GM18508 (cell line): ENCODE data around the gene ZSCAN21.
"Not testable (repeated sequence)": the region's sequence is repeated elsewhere in the genome, so short reads cannot be mapped to it uniquely, and the experiment has no call there.

Source experiments
- ATAC-seq: cut with Tn5 transposase; IDR thresholded peaks from one replicate; pipeline ENCODE4 v1.9.1; 2021; ENCODE audit warnings: moderate number of reproducible peaks; ENCODE audit not compliant: insufficient read depth, unreplicated experiment

ZSCAN21 gene

GRCh38 chr7:100049441-100050291 is at the start of gene ZSCAN21:
ZSCAN21 (plus strand) TSS chr7:100049774; CDS start chr7:100057007, 7,233 bp downstream.
- no peak for ATAC-seq

- no peak for ATAC-seq
These were observed 49.3 kb upstream of the ZSCAN21 start for GRCh38 chr7:100000239-100000638.

- ATAC-seq, result no peak
These were observed 45.6 kb upstream of the ZSCAN21 start for GRCh38 chr7:100003711-100004661.

GRCh38 chr7:100007887-100008286 is 41.7 kb upstream of the ZSCAN21 start:
- ATAC-seq, result no peak

- ATAC-seq, result no peak
These were observed 41.0 kb upstream of the ZSCAN21 start for GRCh38 chr7:100008525-100008924.

GRCh38 chr7:100009952-100010351 is 39.6 kb upstream of the ZSCAN21 start:
- not testable (repeated sequence) for ATAC-seq

- no peak for ATAC-seq
These were observed 38.7 kb upstream of the ZSCAN21 start for GRCh38 chr7:100010901-100011300.

GRCh38 chr7:100011516-100011915 is 38.1 kb upstream of the ZSCAN21 start:
- no peak for ATAC-seq

- ATAC-seq, result not testable (repeated sequence)
These were observed 36.9 kb upstream of the ZSCAN21 start for GRCh38 chr7:100012385-100013327.

- ATAC-seq, result no peak
These were observed 36.3 kb upstream of the ZSCAN21 start for GRCh38 chr7:100013328-100013676.

GRCh38 chr7:100015232-100016214 is 34.1 kb upstream of the ZSCAN21 start, which contains the start of gene ZKSCAN1:
ZKSCAN1 (plus strand) TSS chr7:100015596; CDS start chr7:100023507, 7,911 bp downstream.
- ATAC-seq, result peak; percentile 68

- no peak for ATAC-seq
These were observed 33.2 kb upstream of the ZSCAN21 start for GRCh38 chr7:100016215-100016901.

GRCh38 chr7:100017300-100017699 is 32.3 kb upstream of the ZSCAN21 start:
- no peak for ATAC-seq

- no peak for ATAC-seq
These were observed 31.7 kb upstream of the ZSCAN21 start for GRCh38 chr7:100017875-100018274.

- no peak for ATAC-seq
These were observed 29.7 kb upstream of the ZSCAN21 start for GRCh38 chr7:100019908-100020307.

GRCh38 chr7:100021297-100021696 is 28.3 kb upstream of the ZSCAN21 start:
- ATAC-seq, result no peak

GRCh38 chr7:100022621-100023020 is 27.0 kb upstream of the ZSCAN21 start:
- ATAC-seq, result no peak

- ATAC-seq, result no peak
These were observed 26.0 kb upstream of the ZSCAN21 start for GRCh38 chr7:100023526-100023925.
